Esophagus muscularis mucosa (tissue), 4 donors: Measurements from ENCODE around the gene SKIC8.

Experiments
- EP300 ChIP-seq: sonication (generic); formaldehyde crosslinking; IDR thresholded peaks from one replicate; pipeline ENCODE4 v1.6.1; 2017; ENCODE audit warnings: antibody characterized with exemption
- POLR2A ChIP-seq: fragments of 450-650 bp; IDR thresholded peaks from one replicate; pipeline ENCODE4 v1.6.1; 2017; ENCODE audit warnings: antibody characterized with exemption, moderate library complexity, mild to moderate bottlenecking, low read depth
- POLR2AphosphoS5 ChIP-seq, 2 donors: sonication (generic); formaldehyde crosslinking; IDR thresholded peaks; one replicate each; pipeline ENCODE4 v1.6.1; 2017; ENCODE audit warnings: antibody characterized with exemption in 2 of 2
- TF ChIP-seq, protein P1 (sequence below), 3 experiments: fragments of 200-600 bp in 2 of 3; fragments of 450-650 bp in 1 of 3; sonication (generic) in 2 of 3; IDR thresholded peaks; one replicate each; pipeline ENCODE4 v1.5.1; 2017 to 2019; ENCODE audit warnings: antibody characterized with exemption in 3 of 3, mild to moderate bottlenecking in 2 of 3, moderate library complexity in 1 of 3

GRCh38 chr15:78306176-78306774 is 6.9 kb upstream of the SKIC8 start:
- TF ChIP-seq, protein P1, sequence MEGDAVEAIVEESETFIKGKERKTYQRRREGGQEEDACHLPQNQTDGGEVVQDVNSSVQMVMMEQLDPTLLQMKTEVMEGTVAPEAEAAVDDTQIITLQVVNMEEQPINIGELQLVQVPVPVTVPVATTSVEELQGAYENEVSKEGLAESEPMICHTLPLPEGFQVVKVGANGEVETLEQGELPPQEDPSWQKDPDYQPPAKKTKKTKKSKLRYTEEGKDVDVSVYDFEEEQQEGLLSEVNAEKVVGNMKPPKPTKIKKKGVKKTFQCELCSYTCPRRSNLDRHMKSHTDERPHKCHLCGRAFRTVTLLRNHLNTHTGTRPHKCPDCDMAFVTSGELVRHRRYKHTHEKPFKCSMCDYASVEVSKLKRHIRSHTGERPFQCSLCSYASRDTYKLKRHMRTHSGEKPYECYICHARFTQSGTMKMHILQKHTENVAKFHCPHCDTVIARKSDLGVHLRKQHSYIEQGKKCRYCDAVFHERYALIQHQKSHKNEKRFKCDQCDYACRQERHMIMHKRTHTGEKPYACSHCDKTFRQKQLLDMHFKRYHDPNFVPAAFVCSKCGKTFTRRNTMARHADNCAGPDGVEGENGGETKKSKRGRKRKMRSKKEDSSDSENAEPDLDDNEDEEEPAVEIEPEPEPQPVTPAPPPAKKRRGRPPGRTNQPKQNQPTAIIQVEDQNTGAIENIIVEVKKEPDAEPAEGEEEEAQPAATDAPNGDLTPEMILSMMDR (IDR thresholded peaks at IDR 0.05): no peak
- TF ChIP-seq EP300 (no peak), POLR2A (no peak), POLR2AphosphoS5 (IDR thresholded peaks at IDR 0.05) (no peak)
